MG63 (cell line): ENCODE measurements around the gene ZNRF3. TPM values are rescaled to one million over a fixed set of nuclear protein-coding genes. Genes with fewer than 3 reads are reported as not detected.

Source experiments
- DNase-seq: peaks from one replicate; pipeline ENCODE4 v3.0.0-alpha.2; 2020
- H3K27me3 ChIP-seq: fragments of 250-450 bp; sonication (Bioruptor Pico); 2 replicates; pipeline ENCODE4 v1.5.1; 2020; ENCODE audit warnings: mild to moderate bottlenecking, moderate library complexity
- H3K36me3 ChIP-seq: fragments of 250-450 bp; sonication (Bioruptor Pico); 2 replicates; pipeline ENCODE4 v1.5.1; 2020; ENCODE audit warnings: mild to moderate bottlenecking, moderate library complexity
- H3K4me3 ChIP-seq: fragments of 250-450 bp; sonication (Bioruptor Pico); 2 replicates; pipeline ENCODE4 v1.5.1; 2020; ENCODE audit warnings: mild to moderate bottlenecking, moderate library complexity
- H3K9me3 ChIP-seq: fragments of 250-450 bp; sonication (Bioruptor Pico); 2 replicates; pipeline ENCODE4 v1.5.1; 2020; ENCODE audit warnings: mild to moderate bottlenecking, moderate library complexity
- total RNA-seq: library from RNA; depleted of rRNA; stranded (reverse); fragments of >200 nt; shearing (Covaris generic); gene quantifications from 2 replicates; pipeline ENCODE4 v1.2.3, GENCODE V29; 2014; ENCODE audit warnings: low replicate concordance

ZNRF3 gene
- total RNA-seq, 1 experiment from 2014 or later, result 2.1 TPM

GRCh38 chr22:28952857-28953256 is 69.5 kb downstream of the ZNRF3 start:
- Histone ChIP-seq H3K4me3 (no peak overlapping the region), H3K36me3 (no peaks in the 10 kb centered on the region), H3K9me3 (no peaks in the 10 kb centered on the region), H3K27me3 (no peaks in the 10 kb centered on the region)
- no peak for DNase-seq

GRCh38 chr22:28953403-28953802 is 70.0 kb downstream of the ZNRF3 start:
- DNase-seq, result no peak

GRCh38 chr22:28953976-28954880 is 70.9 kb downstream of the ZNRF3 start:
- no peaks in the 10 kb centered on the region for H3K36me3 ChIP-seq
- DNase-seq, result no peak
- no peaks in the 10 kb centered on the region for H3K9me3 ChIP-seq
- H3K27me3 ChIP-seq, result no peaks in the 10 kb centered on the region
- no peak overlapping the region for H3K4me3 ChIP-seq

More at GRCh38 chr22:28953403-28953802, 70.0 kb downstream of the ZNRF3 start:
- H3K9me3 ChIP-seq, result no peaks in the 10 kb centered on the region
- no peaks in the 10 kb centered on the region for H3K27me3 ChIP-seq
- H3K36me3 ChIP-seq, result no peaks in the 10 kb centered on the region
- no peak overlapping the region for H3K4me3 ChIP-seq

- DNase-seq, result no peak
- no peak overlapping the region for H3K4me3 ChIP-seq
- no peaks in the 10 kb centered on the region for H3K9me3 ChIP-seq
- H3K36me3 ChIP-seq, result no peaks in the 10 kb centered on the region
- H3K27me3 ChIP-seq, result no peaks in the 10 kb centered on the region
Measured at GRCh38 chr22:28955817-28956216, 72.4 kb downstream of the ZNRF3 start.

GRCh38 chr22:28956506-28956905 is 73.1 kb downstream of the ZNRF3 start:
- no peaks in the 10 kb centered on the region for H3K27me3 ChIP-seq

GRCh38 chr22:28958611-28959010 is 75.2 kb downstream of the ZNRF3 start:
- H3K36me3 ChIP-seq, result no peaks in the 10 kb centered on the region
- DNase-seq, result no peak

More at GRCh38 chr22:28956506-28956905, 73.1 kb downstream of the ZNRF3 start:
- Histone ChIP-seq H3K36me3 (no peaks in the 10 kb centered on the region), H3K9me3 (no peaks in the 10 kb centered on the region), H3K4me3 (no peak overlapping the region)
- DNase-seq, result no peak

GRCh38 chr22:28962042-28962554 is 78.7 kb downstream of the ZNRF3 start:
- no peak for DNase-seq
- Histone ChIP-seq H3K27me3 (no peaks in the 10 kb centered on the region), H3K4me3 (no peak overlapping the region), H3K36me3 (no peaks in the 10 kb centered on the region), H3K9me3 (no peaks in the 10 kb centered on the region)

More at GRCh38 chr22:28958611-28959010, 75.2 kb downstream of the ZNRF3 start:
- Histone ChIP-seq H3K4me3 (no peak overlapping the region), H3K27me3 (no peaks in the 10 kb centered on the region), H3K9me3 (no peaks in the 10 kb centered on the region)

GRCh38 chr22:28963362-28963761 is 80.0 kb downstream of the ZNRF3 start:
- Histone ChIP-seq H3K36me3 (no peaks in the 10 kb centered on the region), H3K9me3 (no peaks in the 10 kb centered on the region), H3K4me3 (no peak overlapping the region), H3K27me3 (no peaks in the 10 kb centered on the region)
- DNase-seq, result no peak

GRCh38 chr22:28967163-28967665 is 83.8 kb downstream of the ZNRF3 start:
- H3K9me3 ChIP-seq, result no peaks in the 10 kb centered on the region

GRCh38 chr22:28967969-28968368 is 84.6 kb downstream of the ZNRF3 start:
- Histone ChIP-seq H3K27me3 (no peaks in the 10 kb centered on the region), H3K4me3 (no peak overlapping the region), H3K9me3 (no peaks in the 10 kb centered on the region), H3K36me3 (no peaks in the 10 kb centered on the region)
- no peak for DNase-seq

More at GRCh38 chr22:28967163-28967665, 83.8 kb downstream of the ZNRF3 start:
- no peak for DNase-seq
- H3K4me3 ChIP-seq, result no peak overlapping the region
- H3K36me3 ChIP-seq, result no peaks in the 10 kb centered on the region
- H3K27me3 ChIP-seq, result no peaks in the 10 kb centered on the region

GRCh38 chr22:28969401-28970168 is 86.2 kb downstream of the ZNRF3 start:
- H3K9me3 ChIP-seq, result no peaks in the 10 kb centered on the region
- DNase-seq, result no peak

GRCh38 chr22:28973352-28973751 is 90.0 kb downstream of the ZNRF3 start:
- no peaks in the 10 kb centered on the region for H3K36me3 ChIP-seq
- no peaks in the 10 kb centered on the region for H3K27me3 ChIP-seq
- no peak for DNase-seq
- H3K9me3 ChIP-seq, result no peaks in the 10 kb centered on the region
- H3K4me3 ChIP-seq, result no peak overlapping the region

More at GRCh38 chr22:28969401-28970168, 86.2 kb downstream of the ZNRF3 start:
- no peaks in the 10 kb centered on the region for H3K36me3 ChIP-seq
- no peak overlapping the region for H3K4me3 ChIP-seq
- no peaks in the 10 kb centered on the region for H3K27me3 ChIP-seq

- DNase-seq, result no peak
- Histone ChIP-seq H3K9me3 (no peaks in the 10 kb centered on the region), H3K4me3 (peak overlapping the region; percentile 23; the same call in 1 of the 2 replicates), H3K27me3 (no peaks in the 10 kb centered on the region), H3K36me3 (no peaks in the 10 kb centered on the region)
Measured at GRCh38 chr22:28977060-28977459, 93.7 kb downstream of the ZNRF3 start.

- H3K36me3 ChIP-seq, result no peaks in the 10 kb centered on the region
- DNase-seq, result no peak
- H3K4me3 ChIP-seq, result peak overlapping the region; percentile 23
- H3K27me3 ChIP-seq, result no peaks in the 10 kb centered on the region
- H3K9me3 ChIP-seq, result no peaks in the 10 kb centered on the region
Measured at GRCh38 chr22:28977481-28977971, 94.2 kb downstream of the ZNRF3 start.

- DNase-seq, result peak; percentile 32
- no peak overlapping the region for H3K4me3 ChIP-seq
Measured at GRCh38 chr22:28978158-28978557, 94.8 kb downstream of the ZNRF3 start.

GRCh38 chr22:28978863-28979796 is 95.8 kb downstream of the ZNRF3 start:
- Histone ChIP-seq H3K4me3 (no peak overlapping the region), H3K36me3 (no peaks in the 10 kb centered on the region), H3K9me3 (no peaks in the 10 kb centered on the region), H3K27me3 (no peaks in the 10 kb centered on the region)
- DNase-seq, result no peak

More at GRCh38 chr22:28978158-28978557, 94.8 kb downstream of the ZNRF3 start:
- Histone ChIP-seq H3K9me3 (no peaks in the 10 kb centered on the region), H3K27me3 (no peaks in the 10 kb centered on the region), H3K36me3 (no peaks in the 10 kb centered on the region)
